ENCODE data around the gene VIM.

The VIM gene

GRCh38 chr10:17210361-17210760, 17.7 kb upstream of the VIM start:
- no peak for DNase-seq (ENCODE audit: low spot score)

DNA sequence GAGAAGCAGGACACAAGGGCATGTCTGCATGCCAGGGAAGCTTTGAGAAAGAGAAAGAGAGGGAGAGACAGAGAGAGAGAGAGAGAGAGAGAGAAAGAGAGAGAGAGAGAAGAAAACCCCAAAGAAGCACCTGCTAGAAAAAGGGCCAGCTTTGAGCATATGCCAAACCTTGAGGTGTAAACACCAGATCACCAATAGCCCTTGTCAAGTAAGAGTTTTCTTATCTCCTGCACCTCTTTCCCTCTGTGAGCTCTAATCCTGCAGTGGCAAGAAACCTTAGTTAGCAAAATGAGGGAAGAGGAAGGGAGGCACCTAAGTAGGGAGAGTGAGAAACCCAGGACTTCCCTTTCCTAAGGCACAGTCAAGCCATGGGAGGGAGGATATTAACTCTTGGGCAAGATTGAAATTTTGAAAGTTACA, 15.2 kb upstream of the VIM start:
- DNase-seq (ENCODE audit: low spot score): no peak

- DNase-seq (ENCODE audit: low spot score): no peak
These were observed 14.2 kb upstream of the VIM start for GRCh38 chr10:17213646-17214349.

- no peak for DNase-seq (ENCODE audit: low spot score)
These were observed 13.5 kb upstream of the VIM start for GRCh38 chr10:17214526-17214925.

DNA sequence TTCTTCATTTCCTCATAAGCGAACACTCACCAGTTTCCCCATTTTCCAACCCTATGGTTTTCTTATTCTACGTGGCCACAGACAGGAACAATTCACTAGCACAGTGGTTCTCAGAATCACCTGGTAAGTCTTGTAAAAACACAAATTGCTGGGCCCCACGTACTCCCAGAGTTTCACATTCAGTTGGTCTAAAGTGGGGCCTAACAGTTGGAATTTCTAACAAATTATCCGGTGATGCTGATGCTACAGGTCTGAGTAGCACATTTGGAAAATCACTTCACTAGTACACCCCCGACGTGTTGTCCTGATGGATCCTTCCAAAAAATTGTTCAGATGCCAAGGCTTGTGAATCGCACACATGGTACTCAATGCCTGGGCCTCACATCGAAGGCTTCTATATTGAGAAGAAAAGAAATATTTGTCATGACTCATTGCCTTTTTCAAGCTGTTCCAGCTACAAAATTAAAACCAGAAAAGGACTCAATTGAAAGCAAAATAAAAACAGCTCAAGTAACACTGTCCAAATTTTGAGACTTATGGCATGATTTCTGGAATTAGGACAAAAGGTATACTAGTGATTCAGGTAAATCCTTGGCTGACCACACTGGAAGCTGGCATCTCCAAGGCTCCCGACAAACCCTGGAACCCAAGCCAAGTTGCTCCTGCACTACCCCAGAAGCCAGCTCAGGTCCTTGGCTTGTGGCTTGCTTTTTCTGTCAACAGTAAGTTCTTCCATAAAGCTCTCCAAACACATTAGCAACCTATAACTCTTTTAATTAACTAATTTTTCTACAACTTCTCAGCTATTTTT, 12.9 kb upstream of the VIM start:
- DNase-seq (ENCODE audit: low spot score): no peak

- DNase-seq (ENCODE audit: low spot score): no peak
These were observed 12.3 kb upstream of the VIM start for GRCh38 chr10:17215782-17216122.

GRCh38 chr10:17216217-17216900, 11.7 kb upstream of the VIM start:
- peak; percentile 92 for DNase-seq (ENCODE audit: low spot score)

DNA sequence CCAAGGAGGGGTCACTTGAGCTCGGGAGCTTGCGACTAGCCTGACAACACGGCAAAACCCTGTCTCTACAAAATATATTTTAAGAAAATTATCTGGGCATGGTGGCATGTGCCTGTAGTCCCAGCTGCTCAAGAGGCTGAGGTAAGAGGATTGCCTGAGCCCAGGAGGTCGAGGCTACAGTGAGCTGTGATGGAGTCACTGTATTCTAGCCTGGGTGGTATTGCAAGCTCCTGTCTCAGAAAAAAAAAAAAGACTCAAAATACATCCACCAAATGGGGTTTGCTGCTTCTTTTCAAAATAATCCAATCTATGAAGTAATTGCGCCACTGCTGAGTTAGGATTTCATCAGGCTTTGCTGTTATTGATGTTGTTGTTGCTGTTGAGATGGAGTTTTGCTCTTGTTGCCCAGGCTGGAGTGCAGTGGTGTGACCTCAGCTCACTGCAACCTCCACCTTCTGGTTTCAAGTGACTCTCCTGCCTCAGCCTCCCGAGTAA, 11.1 kb upstream of the VIM start:
- no peak for DNase-seq (ENCODE audit: low spot score)

DNA sequence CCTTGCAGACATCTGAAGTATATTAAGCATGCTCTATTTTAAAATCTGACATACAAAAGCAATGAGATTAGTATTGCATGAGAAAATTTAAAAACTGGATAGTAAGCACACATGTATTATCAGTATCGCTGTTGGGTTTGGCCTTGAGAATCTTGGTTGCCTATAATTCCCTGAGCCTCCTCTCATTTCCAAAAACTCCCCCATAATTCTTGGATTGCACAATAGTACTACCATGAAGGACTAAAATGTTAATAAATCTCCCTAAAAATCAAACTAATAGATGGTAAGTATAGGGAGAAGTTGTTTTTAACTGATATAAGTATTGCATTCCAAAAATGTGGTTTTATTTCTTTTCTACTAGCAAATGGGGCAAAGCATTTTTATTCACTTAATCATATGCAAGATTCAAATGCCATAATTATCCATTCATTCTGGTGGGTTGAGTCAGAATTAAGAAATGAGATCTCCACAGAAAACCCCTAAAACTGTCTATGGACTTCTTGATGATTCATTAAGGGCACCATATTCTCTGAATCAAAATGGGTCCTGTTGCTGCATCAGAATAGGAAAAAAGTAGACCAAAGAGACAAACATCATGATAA, 10.3 kb upstream of the VIM start:
- peak; percentile 55 for DNase-seq (ENCODE audit: low spot score)

GRCh38 chr10:17219024-17219423, 9.0 kb upstream of the VIM start:
- DNase-seq (ENCODE audit: low spot score): no peak

GRCh38 chr10:17220652-17221100, 7.4 kb upstream of the VIM start:
- DNase-seq (ENCODE audit: low spot score): no peak

GRCh38 chr10:17222329-17222728, 5.7 kb upstream of the VIM start:
- no peak for DNase-seq (ENCODE audit: low spot score)

DNA sequence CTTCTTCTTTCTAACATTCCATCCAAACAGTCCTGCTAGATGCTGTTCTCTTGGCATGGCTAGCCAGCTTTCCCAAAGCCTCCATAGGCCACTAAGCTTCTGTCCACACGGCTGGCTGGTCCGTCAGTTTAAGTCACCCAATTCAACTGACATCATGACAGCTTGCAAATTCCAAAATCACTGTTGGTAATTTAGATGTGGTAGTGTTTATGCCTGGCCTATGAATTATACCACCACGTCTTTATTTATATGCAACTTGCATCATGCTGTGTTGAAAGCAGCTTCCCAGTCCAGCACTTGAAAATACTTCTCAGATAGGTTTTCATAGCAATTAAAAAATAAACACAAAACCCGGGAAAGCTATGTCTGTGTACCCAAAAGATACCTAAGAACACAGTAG, 2.2 kb upstream of the VIM start:
- DNase-seq (ENCODE audit: low spot score): no peak

DNA sequence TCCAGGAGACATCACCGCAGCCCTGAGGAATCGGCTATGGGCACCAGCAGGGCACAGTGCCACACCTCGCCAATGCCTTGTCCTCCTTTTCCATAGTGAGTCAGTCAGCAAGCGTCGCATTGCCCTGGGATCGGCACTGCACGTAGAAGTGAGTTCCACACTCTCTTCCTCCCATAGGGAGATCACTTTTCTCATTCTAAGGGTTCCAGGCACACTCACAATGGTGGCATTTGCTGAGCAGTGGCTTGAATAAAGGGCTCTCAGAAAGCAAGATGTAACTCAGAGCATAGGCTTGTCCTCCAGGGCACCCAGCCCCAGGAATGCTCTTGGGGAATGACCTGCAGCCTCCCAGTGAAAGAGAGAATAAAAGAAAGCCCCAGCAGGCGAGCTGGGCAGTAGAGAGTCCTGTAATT, 1.1 kb upstream of the VIM start:
- no peak for DNase-seq (ENCODE audit: low spot score)

DNA sequence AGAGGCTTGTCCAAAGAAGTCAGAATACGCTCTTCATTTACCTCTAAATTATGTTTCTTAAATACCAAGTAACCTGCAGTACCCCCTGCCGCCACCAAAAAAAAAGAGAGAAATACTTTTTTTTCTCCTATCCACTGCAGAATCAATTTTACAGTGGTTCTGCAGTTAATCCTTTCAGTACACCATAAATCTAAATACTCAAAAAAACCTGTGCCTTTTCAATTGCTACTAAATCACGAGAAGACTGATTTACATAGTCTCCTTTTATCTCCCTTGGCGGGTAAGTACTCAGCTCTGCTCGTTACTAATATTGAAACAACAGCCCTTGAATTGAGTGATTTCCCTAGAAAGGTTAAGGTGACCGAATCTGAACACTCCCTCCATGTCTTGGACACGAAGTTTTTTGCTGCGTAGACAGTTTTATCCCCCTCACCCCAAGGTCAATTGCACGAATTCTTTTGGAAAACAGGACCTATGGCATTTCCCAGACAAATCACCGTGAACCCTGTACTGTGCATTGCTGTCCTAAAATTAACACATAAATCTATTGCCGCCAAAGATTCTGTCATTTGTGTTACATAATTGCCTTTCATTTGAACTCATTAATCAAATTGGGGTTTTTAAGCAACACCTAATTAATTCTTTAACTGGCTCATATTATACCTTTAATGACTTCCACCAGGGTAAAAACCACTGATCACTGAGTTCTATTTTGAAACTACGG, 512 bp upstream of the VIM start:
- DNase-seq (ENCODE audit: low spot score): peak; percentile 88

DNA sequence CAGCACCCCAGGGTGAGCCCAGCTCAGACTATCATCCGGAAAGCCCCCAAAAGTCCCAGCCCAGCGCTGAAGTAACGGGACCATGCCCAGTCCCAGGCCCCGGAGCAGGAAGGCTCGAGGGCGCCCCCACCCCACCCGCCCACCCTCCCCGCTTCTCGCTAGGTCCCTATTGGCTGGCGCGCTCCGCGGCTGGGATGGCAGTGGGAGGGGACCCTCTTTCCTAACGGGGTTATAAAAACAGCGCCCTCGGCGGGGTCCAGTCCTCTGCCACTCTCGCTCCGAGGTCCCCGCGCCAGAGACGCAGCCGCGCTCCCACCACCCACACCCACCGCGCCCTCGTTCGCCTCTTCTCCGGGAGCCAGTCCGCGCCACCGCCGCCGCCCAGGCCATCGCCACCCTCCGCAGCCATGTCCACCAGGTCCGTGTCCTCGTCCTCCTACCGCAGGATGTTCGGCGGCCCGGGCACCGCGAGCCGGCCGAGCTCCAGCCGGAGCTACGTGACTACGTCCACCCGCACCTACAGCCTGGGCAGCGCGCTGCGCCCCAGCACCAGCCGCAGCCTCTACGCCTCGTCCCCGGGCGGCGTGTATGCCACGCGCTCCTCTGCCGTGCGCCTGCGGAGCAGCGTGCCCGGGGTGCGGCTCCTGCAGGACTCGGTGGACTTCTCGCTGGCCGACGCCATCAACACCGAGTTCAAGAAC, 1.1 kb downstream of the VIM start:
- DNase-seq (ENCODE audit: low spot score): peak; percentile 90

DNA sequence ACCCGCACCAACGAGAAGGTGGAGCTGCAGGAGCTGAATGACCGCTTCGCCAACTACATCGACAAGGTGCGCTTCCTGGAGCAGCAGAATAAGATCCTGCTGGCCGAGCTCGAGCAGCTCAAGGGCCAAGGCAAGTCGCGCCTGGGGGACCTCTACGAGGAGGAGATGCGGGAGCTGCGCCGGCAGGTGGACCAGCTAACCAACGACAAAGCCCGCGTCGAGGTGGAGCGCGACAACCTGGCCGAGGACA, 1.6 kb downstream of the VIM start:
- no peak for DNase-seq (ENCODE audit: low spot score)

DNA sequence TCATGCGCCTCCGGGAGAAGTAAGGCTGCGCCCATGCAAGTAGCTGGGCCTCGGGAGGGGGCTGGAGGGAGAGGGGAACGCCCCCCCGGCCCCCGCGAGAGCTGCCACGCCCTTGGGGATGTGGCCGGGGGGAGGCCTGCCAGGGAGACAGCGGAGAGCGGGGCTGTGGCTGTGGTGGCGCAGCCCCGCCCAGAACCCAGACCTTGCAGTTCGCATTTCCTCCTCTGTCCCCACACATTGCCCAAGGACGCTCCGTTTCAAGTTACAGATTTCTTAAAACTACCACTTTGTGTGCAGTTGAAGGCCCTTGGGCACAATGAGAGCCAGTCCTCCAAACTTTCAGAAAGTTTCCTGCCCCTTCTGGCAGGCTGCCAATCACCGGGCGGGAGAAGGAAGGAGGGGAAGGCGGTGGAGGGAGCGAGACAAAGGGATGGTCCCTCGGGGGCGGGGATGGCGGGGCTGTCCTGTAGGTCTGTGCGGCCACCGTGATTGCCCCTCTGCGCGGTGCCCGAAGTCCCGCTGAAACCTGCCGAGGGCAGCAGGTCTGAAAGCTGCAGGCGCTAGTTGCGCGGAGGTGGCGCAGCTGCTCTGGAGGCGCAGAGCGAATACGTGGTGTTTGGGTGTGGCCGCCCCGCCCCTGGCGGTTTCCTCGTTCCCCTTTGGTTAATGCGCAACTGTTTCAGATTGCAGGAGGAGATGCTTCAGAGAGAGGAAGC, 2.1 kb downstream of the VIM start:
- peak; percentile 92 for DNase-seq (ENCODE audit: low spot score)

- no peak for DNase-seq (ENCODE audit: low spot score)
These were observed 3.7 kb downstream of the VIM start for GRCh38 chr10:17231788-17232187.

- DNase-seq (ENCODE audit: low spot score): peak; percentile 89
These were observed 4.4 kb downstream of the VIM start for GRCh38 chr10:17232276-17232960.
